Measurements from ENCODE around the gene CARMIL1.
A peak's percentile ranks its signal among the peaks of the same experiment; 100 is the strongest.

CARMIL1 gene

DNA sequence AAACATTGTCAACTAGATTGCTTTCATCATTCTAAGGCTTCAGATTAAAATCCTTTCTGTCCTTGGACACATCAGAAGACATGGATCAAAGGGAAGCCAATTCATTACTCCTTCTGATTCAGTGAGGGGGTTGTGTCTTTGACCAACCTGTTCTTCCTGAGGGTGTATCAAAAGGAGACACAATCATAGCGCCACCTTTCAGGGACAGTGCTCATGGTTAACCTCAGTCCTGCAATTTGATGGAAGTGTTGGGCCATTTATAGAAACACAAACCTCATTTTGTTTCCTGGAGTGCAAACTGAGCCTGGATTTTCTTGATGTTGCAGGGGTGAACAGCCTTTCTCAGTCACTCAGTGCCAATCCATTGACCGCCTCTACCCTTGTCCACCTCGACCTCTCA, 209.0 kb downstream of the CARMIL1 start:
- TF ChIP-seq TAF1 (IDR thresholded peaks at IDR 0.05; ENCODE audit: low read depth, low read length) = no peak
- FAIRE-seq (no peak), DNase-seq (ENCODE audit: insufficient read length, low spot score) (no peak)

DNA sequence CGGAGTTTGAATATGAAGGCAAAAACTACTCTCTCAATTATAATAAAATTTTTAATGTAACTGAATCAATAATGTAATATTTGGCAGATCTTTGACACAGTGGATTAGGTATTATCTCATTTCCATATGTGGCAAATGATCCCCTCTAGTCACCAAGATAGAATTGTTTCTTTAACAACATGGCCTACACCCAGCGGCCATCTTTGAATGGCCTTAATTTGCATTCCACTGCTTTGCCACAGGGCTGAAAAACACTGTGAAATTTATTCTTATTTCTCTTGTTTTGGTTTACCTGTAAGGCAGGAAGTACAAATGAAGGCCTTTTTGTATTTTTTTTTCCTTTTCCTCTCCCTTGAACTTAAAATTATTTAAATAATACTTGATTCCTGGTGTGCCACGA, 210.2 kb downstream of the CARMIL1 start:
- no peak for TF ChIP-seq POLR2A (IDR thresholded peaks at IDR 0.05; ENCODE audit: low read depth, low read length)
- no peak for TF ChIP-seq POLR2AphosphoS5 (IDR thresholded peaks at IDR 0.05; ENCODE audit: low read depth, low read length)
- FAIRE-seq (no peak), DNase-seq (ENCODE audit: insufficient read length, low spot score) (no peak)

DNA sequence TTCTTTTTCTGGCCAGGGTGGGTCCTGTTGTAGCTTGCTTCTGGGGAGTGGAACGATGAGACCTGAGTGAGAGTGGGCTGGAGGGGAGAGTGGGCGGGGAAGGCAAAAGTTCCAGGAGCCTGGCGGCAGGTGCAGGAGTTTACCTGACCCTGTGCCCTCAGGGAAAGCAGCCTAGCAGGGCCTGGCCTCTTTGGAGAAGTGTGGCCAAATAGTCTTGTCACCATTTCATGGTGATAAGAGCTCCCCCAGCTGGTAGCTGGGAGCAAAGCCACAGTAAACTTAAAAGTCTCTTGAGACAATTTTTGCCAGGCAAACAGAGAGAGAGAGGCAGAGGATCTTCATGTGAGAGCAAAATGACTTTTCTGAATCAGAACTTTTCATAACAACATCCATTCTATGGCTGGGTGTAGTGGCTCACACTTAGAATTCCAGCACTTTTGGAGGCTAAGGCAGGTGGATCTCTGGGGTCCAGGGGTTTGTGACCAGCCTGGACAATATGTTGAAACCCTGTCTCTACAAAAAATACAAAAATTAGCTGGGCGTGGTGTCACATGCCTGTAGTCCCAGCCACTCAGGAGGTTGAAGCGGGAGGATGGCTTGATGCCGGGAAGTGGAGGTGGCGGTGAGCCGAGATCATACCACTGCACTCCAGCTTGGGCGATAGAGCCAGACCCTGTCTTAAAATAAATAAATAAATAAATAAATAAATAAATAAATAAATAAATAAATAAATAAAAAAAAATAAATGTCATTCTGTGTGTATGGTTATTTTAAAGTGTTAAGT, 211.0 kb downstream of the CARMIL1 start:
- FAIRE-seq = peak; percentile 80
- no peak for TF ChIP-seq POLR2A (IDR thresholded peaks at IDR 0.05; ENCODE audit: low read depth, low read length)
- no peak for TF ChIP-seq TAF1 (IDR thresholded peaks at IDR 0.05; ENCODE audit: low read depth, low read length)
- 0 out of 2 replicates have a peak, but pooled peaks have one; percentile 14 for TF ChIP-seq SPI1 (IDR thresholded peaks at IDR 0.05; ENCODE audit: low read depth, low read length)
- no peak for TF ChIP-seq PAX5 (IDR thresholded peaks at IDR 0.05; ENCODE audit: insufficient read depth, low read length, severe bottlenecking)
- peak; percentile 15 for DNase-seq (ENCODE audit: insufficient read length, low spot score)

DNA sequence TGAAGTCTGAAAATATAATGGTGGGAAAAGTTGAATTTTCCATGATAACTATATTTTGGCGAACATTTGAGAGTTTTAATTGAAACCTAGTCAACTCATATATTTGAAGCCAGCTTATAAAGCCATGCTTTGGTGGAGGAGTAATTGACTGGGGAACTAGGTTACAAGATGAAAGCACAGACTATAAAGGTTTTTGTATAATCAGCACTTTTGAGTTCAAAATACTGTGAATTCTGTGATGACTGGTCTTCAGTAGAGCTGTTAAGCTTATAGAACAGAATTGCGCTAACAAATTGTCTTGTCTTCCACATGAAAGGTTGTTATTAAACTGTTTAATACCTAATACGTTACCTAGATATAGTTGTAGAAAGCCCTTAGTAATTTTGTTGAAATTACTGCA, 213.8 kb downstream of the CARMIL1 start:
- no peak for FAIRE-seq
- no peak for DNase-seq (ENCODE audit: insufficient read length, low spot score)
- TF ChIP-seq PAX5 (IDR thresholded peaks at IDR 0.05; ENCODE audit: insufficient read depth, low read length, severe bottlenecking) = no peak
- no peak for TF ChIP-seq TAF1 (IDR thresholded peaks at IDR 0.05; ENCODE audit: low read depth, low read length)
- TF ChIP-seq SPI1 (IDR thresholded peaks at IDR 0.05; ENCODE audit: low read depth, low read length) = no peak
- TF ChIP-seq POLR2AphosphoS5 (IDR thresholded peaks at IDR 0.05; ENCODE audit: low read depth, low read length) = no peak
- TF ChIP-seq POU2F2 (IDR thresholded peaks at IDR 0.05; ENCODE audit: low read depth, low read length) = no peak
- no peak for TF ChIP-seq POLR2A (IDR thresholded peaks at IDR 0.05; ENCODE audit: low read depth, low read length)

DNA sequence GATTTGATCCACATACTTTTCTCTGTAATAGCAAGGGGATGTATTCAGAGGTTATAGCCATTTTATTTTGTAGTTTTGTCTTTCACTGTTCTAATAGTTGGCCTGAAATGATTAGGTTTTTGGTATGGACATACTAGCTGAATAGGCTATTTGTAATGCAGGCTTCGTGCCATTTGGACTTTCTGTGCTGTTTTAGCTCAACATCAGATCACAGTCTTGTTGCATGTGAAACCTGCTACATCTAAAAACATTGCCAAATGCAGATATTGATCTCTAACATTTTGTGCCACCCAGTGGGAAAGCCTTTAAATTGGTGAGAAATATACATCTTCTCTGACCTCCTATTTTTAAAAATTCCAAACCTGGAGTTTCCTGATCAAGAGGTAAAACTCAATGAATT, 215.3 kb downstream of the CARMIL1 start:
- DNase-seq (ENCODE audit: insufficient read length, low spot score) = no peak
- TF ChIP-seq PAX5 (IDR thresholded peaks at IDR 0.05; ENCODE audit: insufficient read depth, low read length, severe bottlenecking) (no peak), POLR2A (IDR thresholded peaks at IDR 0.05; ENCODE audit: low read depth, low read length) (no peak), SPI1 (IDR thresholded peaks at IDR 0.05; ENCODE audit: low read depth, low read length) (no peak)
- FAIRE-seq = no peak

DNA sequence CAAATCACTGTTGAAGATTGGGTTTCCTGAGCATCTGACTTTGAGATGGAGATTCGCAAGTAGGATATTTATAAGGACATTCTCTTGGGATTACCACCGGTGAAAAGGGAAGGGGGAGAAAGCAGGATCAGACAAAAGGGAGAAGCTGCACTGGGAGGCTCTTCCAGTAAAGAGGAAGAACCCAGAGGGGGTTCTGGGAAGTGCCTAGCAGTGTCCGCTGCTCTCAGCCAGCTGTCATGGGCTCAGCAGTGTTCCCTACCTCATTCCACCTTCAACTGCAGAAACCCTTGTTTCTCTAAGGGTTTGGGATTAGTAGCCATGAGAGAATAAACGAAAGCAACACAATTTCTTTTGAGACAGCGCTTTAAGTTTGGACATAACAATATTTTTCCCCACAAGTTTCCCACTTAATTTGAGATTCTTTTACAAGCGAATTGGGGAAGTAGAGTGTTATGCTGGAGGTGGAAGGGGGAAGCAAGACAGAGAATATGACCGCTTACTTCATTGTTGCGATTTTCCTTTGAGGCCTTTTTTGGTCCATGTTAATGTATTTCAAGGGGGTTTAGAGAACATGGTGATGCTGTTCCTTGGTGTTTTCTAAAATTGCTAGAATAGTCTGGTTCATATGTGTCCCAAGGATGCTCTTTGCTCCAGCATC, 218.3 kb downstream of the CARMIL1 start:
- no peak for FAIRE-seq
- DNase-seq (ENCODE audit: insufficient read length, low spot score) = no peak
- no peak for TF ChIP-seq POU2F2 (IDR thresholded peaks at IDR 0.05; ENCODE audit: low read depth, low read length)

DNA sequence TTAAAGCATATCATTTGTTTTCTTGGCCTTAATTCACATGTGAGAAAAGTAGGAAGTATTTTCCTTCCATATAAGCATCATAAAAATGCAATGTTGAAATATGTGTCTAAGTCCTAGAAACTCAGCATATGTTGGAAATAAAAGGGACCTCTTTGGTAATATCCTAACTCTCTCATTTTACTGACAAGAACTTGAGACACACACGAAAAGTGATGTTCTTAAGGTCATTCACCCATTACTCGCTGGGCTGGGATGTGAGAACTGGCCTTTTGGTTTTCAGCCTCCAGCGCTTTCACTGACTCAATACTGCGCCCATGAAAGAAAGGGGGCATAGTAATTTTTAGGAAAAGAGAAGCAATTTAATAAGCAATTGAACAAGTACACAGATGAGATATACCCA, 219.3 kb downstream of the CARMIL1 start:
- no peak for DNase-seq (ENCODE audit: insufficient read length, low spot score)
- no peak for TF ChIP-seq POU2F2 (IDR thresholded peaks at IDR 0.05; ENCODE audit: low read depth, low read length)
- TF ChIP-seq POLR2A (IDR thresholded peaks at IDR 0.05; ENCODE audit: low read depth, low read length) = no peak
- TF ChIP-seq POLR2AphosphoS5 (IDR thresholded peaks at IDR 0.05; ENCODE audit: low read depth, low read length) = no peak
- TF ChIP-seq SPI1 (IDR thresholded peaks at IDR 0.05; ENCODE audit: low read depth, low read length) = no peak
- no peak for TF ChIP-seq PAX5 (IDR thresholded peaks at IDR 0.05; ENCODE audit: insufficient read depth, low read length, severe bottlenecking)
- no peak for TF ChIP-seq TAF1 (IDR thresholded peaks at IDR 0.05; ENCODE audit: low read depth, low read length)
- no peak for FAIRE-seq

DNA sequence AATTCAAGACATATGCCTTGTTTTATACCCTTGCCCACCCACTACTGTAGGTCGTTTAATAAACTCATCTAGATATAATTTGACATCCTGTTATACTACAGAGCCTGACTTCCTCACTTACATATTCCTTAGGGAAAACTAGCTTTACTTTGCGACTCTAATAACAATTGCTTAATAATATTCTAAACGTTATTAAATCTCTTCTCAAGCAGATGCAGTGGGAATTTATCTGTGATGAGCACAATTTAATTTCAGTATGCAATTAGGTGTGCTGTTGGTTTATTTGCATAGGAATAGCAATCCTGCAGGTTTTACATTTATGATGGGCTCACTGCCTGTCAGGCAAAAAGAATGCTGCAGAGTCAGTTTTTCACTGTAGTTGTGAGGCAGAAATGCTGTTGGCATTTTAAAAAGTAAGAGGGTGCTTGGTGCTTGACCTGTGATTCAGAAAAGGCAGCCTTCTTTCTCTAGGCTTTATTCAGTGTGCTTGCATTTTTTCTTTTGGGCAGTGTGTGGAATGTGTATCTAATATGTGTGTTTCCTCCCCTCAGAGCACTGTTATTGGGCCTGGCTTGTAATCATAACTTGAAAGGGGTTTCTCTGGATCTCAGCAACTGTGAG, 220.6 kb downstream of the CARMIL1 start:
- no peak for DNase-seq (ENCODE audit: insufficient read length, low spot score)

DNA sequence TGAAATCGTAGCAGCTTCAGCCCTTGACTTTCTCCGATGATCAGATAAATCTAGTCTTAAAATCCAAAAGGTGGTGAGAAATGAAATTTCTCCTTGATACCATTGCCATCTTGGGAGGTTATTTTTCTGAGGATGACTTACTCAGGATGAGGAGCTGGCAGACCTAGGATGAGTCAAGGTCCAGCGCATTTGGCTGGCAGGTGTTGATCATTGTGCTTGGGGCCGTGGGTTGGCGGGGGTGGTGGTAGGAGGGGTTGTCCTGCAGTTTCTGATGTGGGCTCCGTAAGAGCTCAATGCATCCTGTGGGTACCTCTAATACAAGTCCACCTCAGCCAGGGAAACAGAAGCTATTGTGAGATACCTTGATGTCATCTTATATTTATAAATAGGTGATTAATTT, 224.5 kb downstream of the CARMIL1 start:
- DNase-seq (ENCODE audit: insufficient read length, low spot score) = no peak
- no peak for FAIRE-seq
- no peak for TF ChIP-seq POLR2AphosphoS5 (IDR thresholded peaks at IDR 0.05; ENCODE audit: low read depth, low read length)

More for the DNA sequence above, 220.6 kb downstream of the CARMIL1 start:
- TF ChIP-seq POLR2A (IDR thresholded peaks at IDR 0.05; ENCODE audit: low read depth, low read length) (no peak), PAX5 (IDR thresholded peaks at IDR 0.05; ENCODE audit: insufficient read depth, low read length, severe bottlenecking) (no peak), POLR2AphosphoS5 (IDR thresholded peaks at IDR 0.05; ENCODE audit: low read depth, low read length) (no peak), POU2F2 (IDR thresholded peaks at IDR 0.05; ENCODE audit: low read depth, low read length) (no peak), TAF1 (IDR thresholded peaks at IDR 0.05; ENCODE audit: low read depth, low read length) (no peak), SPI1 (IDR thresholded peaks at IDR 0.05; ENCODE audit: low read depth, low read length) (no peak)
- FAIRE-seq = no peak

DNA sequence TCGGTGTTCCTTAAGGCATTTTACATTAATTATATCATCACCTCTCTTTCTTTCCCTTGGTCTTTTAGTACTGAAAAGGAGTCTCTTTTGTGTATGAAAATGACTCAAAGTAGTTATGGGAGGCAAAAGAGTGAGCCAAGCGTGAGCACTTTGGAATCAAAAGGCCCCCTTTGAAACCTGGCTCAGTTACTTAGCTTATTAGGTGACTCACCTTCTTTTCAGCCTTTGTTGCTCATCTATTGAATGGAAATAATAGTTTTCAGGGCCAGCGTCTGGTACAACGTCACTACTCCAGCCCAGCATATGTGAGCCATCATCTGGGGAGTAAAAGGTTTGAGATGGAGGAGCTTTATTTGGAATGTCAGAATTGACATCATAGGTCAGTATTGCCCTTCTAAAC, 225.5 kb downstream of the CARMIL1 start:
- DNase-seq (ENCODE audit: insufficient read length, low spot score) (no peak), FAIRE-seq (no peak)
- TF ChIP-seq SPI1 (IDR thresholded peaks at IDR 0.05; ENCODE audit: low read depth, low read length) (no peak), POU2F2 (IDR thresholded peaks at IDR 0.05; ENCODE audit: low read depth, low read length) (no peak), POLR2AphosphoS5 (IDR thresholded peaks at IDR 0.05; ENCODE audit: low read depth, low read length) (no peak), TAF1 (IDR thresholded peaks at IDR 0.05; ENCODE audit: low read depth, low read length) (no peak), PAX5 (IDR thresholded peaks at IDR 0.05; ENCODE audit: insufficient read depth, low read length, severe bottlenecking) (no peak), POLR2A (IDR thresholded peaks at IDR 0.05; ENCODE audit: low read depth, low read length) (no peak)
